ENCODE measurements around the gene FADS2. TPM values are rescaled to one million over a fixed set of nuclear protein-coding genes. Genes with fewer than 3 reads are reported as not detected.

Gene FADS2
- total RNA-seq, 4 donors from 2014 or later: 15.4 to 540 (median 173) TPM

DNA sequence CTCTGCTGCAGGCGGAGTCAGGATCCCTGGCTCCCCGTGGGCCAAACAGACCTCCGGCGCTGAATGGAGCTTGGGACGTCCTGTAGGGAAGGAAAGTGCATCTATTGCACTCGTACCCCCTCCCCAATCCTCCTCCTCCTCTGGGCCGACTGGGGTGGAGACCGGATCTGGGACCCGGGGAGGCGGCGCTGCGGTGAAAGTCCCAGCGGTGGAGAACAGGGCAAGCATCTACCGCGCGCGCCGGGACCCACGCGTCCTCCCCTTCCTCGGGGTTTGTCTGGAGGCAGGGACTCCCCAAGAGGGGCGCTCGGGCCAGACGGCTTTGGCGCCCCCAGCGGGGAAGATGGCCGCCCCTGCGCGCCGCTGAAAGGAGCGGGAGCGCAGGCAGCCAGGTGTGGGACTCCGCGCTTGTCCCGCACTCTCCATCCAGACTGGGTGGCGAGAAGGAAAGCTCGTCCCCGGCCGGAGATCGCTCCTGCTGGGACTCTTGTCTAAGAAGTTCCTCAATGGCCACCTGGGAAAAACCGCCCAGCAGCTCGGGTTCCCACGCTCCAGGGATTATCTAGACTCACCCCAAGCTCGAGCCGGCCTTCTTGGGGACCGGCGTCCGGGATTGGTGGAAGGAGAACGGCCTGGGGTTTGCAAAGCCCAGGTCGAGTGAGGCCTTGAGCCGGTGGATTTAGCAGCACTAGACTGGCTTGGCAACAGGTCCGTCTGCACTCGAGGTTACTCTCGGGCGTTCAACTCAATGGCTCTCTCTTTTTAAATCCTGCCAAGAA, 718 bp downstream of the FADS2 start:
- 8 to 11% methylated on average over 38 to 48 of the region's 55 CpGs for WGBS, 2 donors
- no peak for TF ChIP-seq POLR2A (IDR thresholded peaks at IDR 0.05)
- no peak for TF ChIP-seq CTCF (IDR thresholded peaks at IDR 0.05)
- H3K4me3 ChIP-seq (ENCODE audit: low read depth, poor library complexity, severe bottlenecking): peak overlapping the region; percentile 33
- DNase-seq (ENCODE audit: low spot score in 2 of 2): no peak
- intact Hi-C loops (cut with DNase I; ENCODE audit: low total_unique reads): no loop called here

DNA sequence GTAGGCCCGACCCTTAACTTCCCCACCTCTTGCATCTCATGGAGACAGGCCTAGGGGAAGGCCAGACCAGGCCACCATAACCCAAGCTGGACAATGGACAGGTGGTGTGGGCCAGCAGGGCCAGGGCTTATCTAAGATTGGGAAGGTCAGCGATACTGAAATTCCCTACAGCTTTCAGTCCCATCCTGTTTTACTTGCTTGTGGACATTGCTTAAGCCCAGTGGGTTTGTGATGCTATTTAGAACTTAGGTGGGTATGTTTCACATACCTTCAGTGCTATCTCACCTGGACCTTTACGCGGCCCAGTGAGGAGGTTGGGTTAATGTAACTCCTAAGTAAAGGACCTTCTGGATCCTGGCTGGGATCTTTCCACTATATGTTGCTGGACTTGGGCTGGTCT, 1.7 kb downstream of the FADS2 start:
- no peak for DNase-seq (ENCODE audit: low spot score in 2 of 2)
- intact Hi-C loops (cut with DNase I; ENCODE audit: low total_unique reads): no loop called here
- no peak for TF ChIP-seq POLR2A (IDR thresholded peaks at IDR 0.05)
- no peak for TF ChIP-seq CTCF (IDR thresholded peaks at IDR 0.05)
- WGBS, 2 donors: 76 to 87% methylated on average over 4 of the region's 4 CpGs
- H3K4me3 ChIP-seq (ENCODE audit: low read depth, poor library complexity, severe bottlenecking): no peak overlapping the region

GRCh38 chr11:61830237-61831105, 2.4 kb downstream of the FADS2 start:
- intact Hi-C loops (cut with DNase I; ENCODE audit: low total_unique reads): no loop called here
- no peak overlapping the region for H3K4me3 ChIP-seq (ENCODE audit: low read depth, poor library complexity, severe bottlenecking)
- WGBS, 2 donors: 53 to 64% methylated on average over 8 of the region's 8 CpGs
- DNase-seq (ENCODE audit: low spot score in 2 of 2): no peak
- TF ChIP-seq CTCF (IDR thresholded peaks at IDR 0.05) (no peak), POLR2A (IDR thresholded peaks at IDR 0.05) (no peak)

DNA sequence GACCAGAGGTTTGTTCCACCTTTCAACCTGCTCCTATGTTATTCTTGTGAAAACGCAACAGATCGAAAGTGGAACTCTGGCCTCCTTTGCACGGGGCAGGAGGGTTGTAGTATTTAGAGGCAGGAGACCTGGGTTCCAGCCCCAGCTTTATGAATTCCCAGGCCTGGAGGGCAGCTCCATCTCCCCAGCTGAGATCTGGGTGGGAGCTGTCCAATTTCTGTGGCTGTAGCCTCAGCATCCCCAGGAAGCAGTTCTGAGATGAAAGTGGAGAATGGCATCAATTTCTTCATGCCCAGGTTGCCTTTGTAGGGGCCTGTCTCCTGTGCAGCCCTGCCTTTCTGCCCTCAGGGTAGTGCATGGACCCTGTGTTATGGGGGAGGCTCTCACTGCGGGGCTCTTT, 4.1 kb downstream of the FADS2 start:
- no peak for DNase-seq (ENCODE audit: low spot score in 2 of 2)
- WGBS, 2 donors: 87 to 94% methylated on average over 4 of the region's 4 CpGs
- no peak overlapping the region for H3K4me3 ChIP-seq (ENCODE audit: low read depth, poor library complexity, severe bottlenecking)
- TF ChIP-seq POLR2A (IDR thresholded peaks at IDR 0.05) (no peak), CTCF (IDR thresholded peaks at IDR 0.05) (no peak)
- intact Hi-C loops (cut with DNase I; ENCODE audit: low total_unique reads): no loop called here

DNA sequence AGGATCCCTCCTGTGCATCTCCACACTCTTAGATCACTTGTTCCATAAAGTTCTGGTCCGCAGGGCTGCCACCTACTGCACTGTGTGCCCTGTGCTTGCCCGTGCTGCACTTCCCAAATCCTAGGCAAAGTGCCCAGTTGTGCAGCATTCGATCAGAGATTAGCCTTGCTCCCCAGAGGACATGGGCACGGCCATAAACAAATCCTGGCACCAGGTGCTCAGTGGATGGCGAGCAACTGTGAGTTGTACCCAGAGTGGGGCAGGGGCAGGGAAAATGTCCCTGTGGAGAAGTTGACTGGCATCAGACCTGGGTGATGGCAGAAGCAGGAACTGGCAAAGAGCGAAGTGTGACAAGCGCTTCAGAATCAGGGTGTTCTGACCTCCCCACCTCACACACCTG, 4.7 kb downstream of the FADS2 start:
- TF ChIP-seq POLR2A (IDR thresholded peaks at IDR 0.05) (no peak), CTCF (IDR thresholded peaks at IDR 0.05) (no peak)
- intact Hi-C loops (cut with DNase I; ENCODE audit: low total_unique reads): no loop called here

More for the DNA sequence above, 4.7 kb downstream of the FADS2 start:
- 63 to 64% methylated on average over 7 of the region's 7 CpGs for WGBS, 2 donors
- no peak overlapping the region for H3K4me3 ChIP-seq (ENCODE audit: low read depth, poor library complexity, severe bottlenecking)
- DNase-seq (ENCODE audit: low spot score in 2 of 2): no peak
